ENCODE data around the gene HNRNPD.

- TF ChIP-seq ZC3H10 (CRISPR knock-in tag; IDR thresholded peaks at IDR 0.05): no peak
- TF ChIP-seq BACH2 (CRISPR knock-in tag; IDR thresholded peaks at IDR 0.05; ENCODE audit: borderline replicate concordance): no peak
- no peak for TF ChIP-seq RARB (CRISPR knock-in tag; IDR thresholded peaks at IDR 0.05)
- TF ChIP-seq PPARA (CRISPR knock-in tag; IDR thresholded peaks at IDR 0.05; ENCODE audit: borderline replicate concordance): no peak
- no peak for TF ChIP-seq TOX (CRISPR knock-in tag; IDR thresholded peaks at IDR 0.05; ENCODE audit: borderline replicate concordance)
- no peak for TF ChIP-seq SNAI2 (CRISPR knock-in tag; IDR thresholded peaks at IDR 0.05)
- TF ChIP-seq CREB5 (CRISPR knock-in tag; IDR thresholded peaks at IDR 0.05; ENCODE audit: low read depth): no peak
- TF ChIP-seq PATZ1 (CRISPR knock-in tag; IDR thresholded peaks at IDR 0.05; ENCODE audit: borderline replicate concordance): no peak
- no peak for TF ChIP-seq ZFP3 (CRISPR knock-in tag; IDR thresholded peaks at IDR 0.05)
- TF ChIP-seq ESRRG (CRISPR knock-in tag; IDR thresholded peaks at IDR 0.05): no peak
- TF ChIP-seq ZNF8 (CRISPR knock-in tag; IDR thresholded peaks at IDR 0.05): no peak
- TF ChIP-seq POU6F1 (CRISPR knock-in tag; IDR thresholded peaks at IDR 0.05; ENCODE audit: borderline replicate concordance, low read depth): no peak
- TF ChIP-seq ZFP30 (CRISPR knock-in tag; IDR thresholded peaks at IDR 0.05): no peak
- TF ChIP-seq OSR1 (CRISPR knock-in tag; IDR thresholded peaks at IDR 0.05): no peak
Observed at GRCh38 chr4:82357640-82358039, 16.2 kb downstream of the HNRNPD start.

Measured in SK-N-SH treated with all-trans-retinoic acid at 6 μM for 48 hours (cell line).